CD14-positive monocyte (primary cell): ENCODE results near the gene TBX6. TPM values are rescaled to one million over a fixed set of nuclear protein-coding genes. Genes with fewer than 3 reads are reported as not detected.

Experiments
- DNase-seq, 3 donors: peaks; one replicate each; pipeline ENCODE4 v3.0.0-alpha.2; 2011 to 2022
- H2AFZ ChIP-seq: 2 replicates; pipeline ENCODE4 v1.6.0; 2012; ENCODE audit warnings: mild to moderate bottlenecking, low read depth, low read length, inconsistent platforms; ENCODE audit not compliant: insufficient read depth, poor library complexity, severe bottlenecking
- H3K27ac ChIP-seq, 2 donors: 1 replicate in 1 of 2; 2 replicates in 1 of 2; pipeline ENCODE4 v1.5.1; 2012 to 2013; ENCODE audit warnings: low read length in 2 of 2, control low read depth in 1 of 2, inconsistent platforms in 1 of 2, low read depth in 1 of 2, mild to moderate bottlenecking in 1 of 2
- H3K27me3 ChIP-seq, 2 donors: one replicate each; pipeline versions ENCODE4 v1.6.0 to v1.6.1; 2011 to 2013; ENCODE audit warnings: low read length in 2 of 2; ENCODE audit not compliant: control insufficient read depth in 2 of 2, insufficient read depth in 2 of 2
- H3K36me3 ChIP-seq, 2 donors: replicated peaks in 1 of 2; 1 replicate in 1 of 2; 2 replicates in 1 of 2; pipeline versions ENCODE4 v1.5.1 to v1.6.1; 2012 to 2013; ENCODE audit warnings: low read length in 2 of 2, control low read depth in 1 of 2, inconsistent platforms in 1 of 2, mild to moderate bottlenecking in 1 of 2; ENCODE audit not compliant: insufficient read depth in 2 of 2, control insufficient read depth in 1 of 2
- H3K4me1 ChIP-seq, 2 donors: 1 replicate in 1 of 2; 2 replicates in 1 of 2; pipeline versions ENCODE4 v1.5.1 to v1.6.1; 2012 to 2013; ENCODE audit warnings: low read length in 2 of 2, control low read depth in 1 of 2, inconsistent platforms in 1 of 2, mild to moderate bottlenecking in 1 of 2, moderate library complexity in 1 of 2; ENCODE audit not compliant: insufficient read depth in 2 of 2, control insufficient read depth in 1 of 2
- H3K4me2 ChIP-seq: replicated peaks from 2 replicates; pipeline ENCODE3; 2012; ENCODE audit warnings: low read length, moderate library complexity, mild to moderate bottlenecking; ENCODE audit not compliant: poor library complexity, severe bottlenecking; ENCODE audit errors: extremely low read depth
- H3K4me3 ChIP-seq, 3 experiments: fragments of 200-600 bp in 1 of 3; sonication (generic) in 1 of 3; replicated peaks in 1 of 3; 1 replicate in 2 of 3; 2 replicates in 1 of 3; pipeline ENCODE4 v1.5.1; 2011 to 2013; ENCODE audit warnings: low read length in 3 of 3, mild to moderate bottlenecking in 3 of 3, control low read depth in 2 of 3, low read depth in 2 of 3, inconsistent platforms in 1 of 3, moderate library complexity in 1 of 3
- H3K79me2 ChIP-seq: 2 replicates; pipeline ENCODE4 v1.6.0; 2012; ENCODE audit warnings: mild to moderate bottlenecking, control low read depth, inconsistent platforms, low read length, moderate library complexity; ENCODE audit not compliant: insufficient read depth
- H3K9ac ChIP-seq: 2 replicates; pipeline ENCODE4 v1.6.0; 2017; ENCODE audit warnings: low read length, mild to moderate bottlenecking; ENCODE audit not compliant: insufficient read depth, poor library complexity, severe bottlenecking
- H3K9me3 ChIP-seq, 2 donors: replicated peaks in 1 of 2; 1 replicate in 1 of 2; 2 replicates in 1 of 2; pipeline versions ENCODE4 v1.5.1 to v1.6.1; 2012 to 2013; ENCODE audit warnings: low read length in 2 of 2, control low read depth in 1 of 2; ENCODE audit not compliant: control insufficient read depth in 1 of 2, insufficient read depth in 1 of 2
- H4K20me1 ChIP-seq: 2 replicates; pipeline ENCODE4 v1.6.0; 2012; ENCODE audit warnings: mild to moderate bottlenecking, low read length, control low read depth, moderate library complexity; ENCODE audit not compliant: insufficient read depth
- H3K27ac Mint-ChIP-seq, 7 donors: one replicate each; pipeline ENCODE4 v1.8.0; 2020; ENCODE audit warnings: mild to moderate bottlenecking in 7 of 7, mixed read lengths in 7 of 7, moderate library complexity in 6 of 7, inconsistent platforms in 2 of 7
- H3K27me3 Mint-ChIP-seq, 3 donors: one replicate each; pipeline ENCODE4 v1.8.0; 2021 to 2022; ENCODE audit warnings: low read depth in 3 of 3, mild to moderate bottlenecking in 3 of 3, mixed read lengths in 3 of 3, moderate library complexity in 3 of 3, inconsistent platforms in 1 of 3
- H3K36me3 Mint-ChIP-seq, 2 donors: one replicate each; pipeline ENCODE4 v1.8.0; 2020; ENCODE audit warnings: mixed read lengths in 2 of 2, inconsistent platforms in 1 of 2, mild to moderate bottlenecking in 1 of 2
- H3K4me1 Mint-ChIP-seq: one replicate; pipeline ENCODE4 v1.8.0; 2020; ENCODE audit warnings: mild to moderate bottlenecking, mixed read lengths
- H3K4me3 Mint-ChIP-seq, 2 donors: one replicate each; pipeline ENCODE4 v1.8.0; 2020; ENCODE audit warnings: mild to moderate bottlenecking in 2 of 2, mixed read lengths in 2 of 2, moderate library complexity in 1 of 2
- H3K9me3 Mint-ChIP-seq, 7 donors: one replicate each; pipeline ENCODE4 v1.8.0; 2020 to 2022; ENCODE audit warnings: mixed read lengths in 7 of 7, mild to moderate bottlenecking in 6 of 7, moderate library complexity in 6 of 7, inconsistent platforms in 2 of 7
- CTCF ChIP-seq: fragments of 200-600 bp; IDR thresholded peaks from one replicate; pipeline ENCODE4 v1.8.0; 2022; ENCODE audit warnings: antibody characterized with exemption, mild to moderate bottlenecking
- WGBS: methylation state at CpG from one replicate; pipeline ENCODE4 v1.1.5; 2013; ENCODE audit warnings: missing lambda C conversion rate; ENCODE audit not compliant: insufficient coverage; 5-methylcytosine and 5-hydroxymethylcytosine counted together
- intact Hi-C, 2 donors: fragments of 100-400 bp; cut with micrococcal nuclease; formaldehyde crosslinking; loops; one replicate each; pipeline versions ENCODE4 v1.15.0 to v1.15.1; 2023
- polyA plus RNA-seq, 3 donors: library from polyadenylated mRNA; depleted of rRNA in 1 of 3; unstranded in 2 of 3; stranded (reverse) in 1 of 3; fragments of 300-500 nt in 2 of 3; fragments of >200 nt in 1 of 3; fragmentation: Illumina TruSeq in 2 of 3; gene quantifications; 1 replicate in 2 of 3; 2 replicates in 1 of 3; pipeline ENCODE4 v1.2.3, GENCODE V29; 2012 to 2021

TBX6 gene
- polyA plus RNA-seq, 3 donors = 0.10 to 0.65 (median 0.11) TPM

DNA sequence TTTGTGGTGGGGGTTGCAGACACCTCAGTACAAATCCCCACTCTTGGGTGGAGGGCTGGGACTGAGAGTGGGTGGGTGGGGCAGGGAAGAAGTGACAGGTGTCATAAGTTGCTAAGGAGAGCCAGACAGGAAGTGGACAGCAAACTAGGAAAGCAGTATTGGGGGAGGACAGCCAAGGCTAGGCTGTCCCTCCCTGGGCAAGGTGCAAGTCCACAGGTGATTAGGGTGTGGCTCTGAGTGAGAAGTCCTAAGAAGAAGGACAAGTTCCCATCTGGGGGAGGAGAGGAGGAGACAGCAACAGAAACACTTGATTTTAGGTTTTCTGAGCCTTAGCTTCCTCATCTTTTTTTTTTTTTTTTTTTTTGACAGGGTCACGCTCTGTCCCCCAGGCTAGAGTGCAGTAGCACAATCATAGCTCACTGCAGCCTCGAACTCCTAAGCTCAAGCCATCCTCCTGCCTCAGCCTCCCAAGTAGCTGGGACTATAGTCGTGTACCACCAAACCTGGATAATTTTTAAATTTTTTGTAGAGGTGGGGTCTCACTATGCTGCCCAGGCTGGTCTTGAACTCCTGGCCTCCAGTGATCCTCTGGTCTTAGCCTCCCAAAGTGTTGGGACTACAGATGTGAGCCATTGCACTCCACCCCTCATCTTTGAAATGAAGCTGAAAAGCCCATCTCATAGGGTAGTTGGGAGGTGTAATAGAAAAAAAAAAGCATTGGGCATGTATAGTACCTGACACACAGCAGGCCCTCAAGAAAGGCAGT is 28.8 kb upstream of the TBX6 start:
- Histone ChIP-seq H3K36me3 (peaks cover 25 to 43% of the 10 kb centered on the region in 2 donors), H2AFZ (no peak overlapping the region), H3K9me3 (no peaks in the 10 kb centered on the region), H4K20me1 (no peaks in the 10 kb centered on the region), H3K27me3 (no peaks in the 10 kb centered on the region), H3K27ac (no peak overlapping the region), H3K79me2 (peaks cover 14% of the 10 kb centered on the region), H3K4me3 (no peak overlapping the region), H3K9ac (no peak overlapping the region), H3K4me1 (peaks cover 28 to 29% of the 10 kb centered on the region in 2 donors), H3K4me2 (no peak overlapping the region)
- Mint-ChIP-seq H3K36me3 (peaks cover 31 to 57% of the 10 kb centered on the region in 2 donors), H3K27ac (peak overlapping the region in 2 of 7 donors; percentile 54 to 55), H3K27me3 (peaks cover 0 to 4% (median 0%) of the 10 kb centered on the region in 3 donors), H3K4me3 (peak overlapping the region in 1 of 2 donors; percentile 39), H3K4me1 (peaks cover 24% of the 10 kb centered on the region), H3K9me3 (no peaks in the 10 kb centered on the region)
- no peak for DNase-seq
- TF ChIP-seq CTCF = no peak
- intact Hi-C loops = loop anchor here (5.0 kb wide), 1 partner anchor 53 kb away; the partner anchor contains the start of gene ALDOA (in 2 of the 2)
- WGBS = no CpG with 5 or more reads among the region's 3 CpGs

DNA sequence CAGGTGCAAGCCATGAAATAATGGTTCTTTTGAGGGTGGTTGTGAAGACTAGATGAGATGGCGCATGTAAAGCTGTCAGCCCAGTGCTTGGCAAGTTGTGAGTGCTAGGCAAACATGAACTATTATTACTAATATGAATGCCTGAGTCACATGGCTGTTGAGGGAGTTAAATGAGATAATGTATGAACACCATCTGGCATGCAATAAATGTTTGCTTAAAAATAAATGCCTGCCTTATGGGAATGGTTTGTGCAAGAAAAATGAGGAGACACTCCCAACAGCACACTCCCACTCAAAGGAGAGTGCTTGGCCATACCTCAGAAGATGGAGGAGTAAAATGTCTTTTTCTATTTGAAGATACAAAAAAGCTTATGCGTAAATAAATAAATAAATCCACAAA is 27.7 kb upstream of the TBX6 start:
- Mint-ChIP-seq H3K27ac (peak overlapping the region in 1 of 7 donors; percentile 58), H3K36me3 (peaks cover 38 to 68% of the 10 kb centered on the region in 2 donors), H3K9me3 (no peaks in the 10 kb centered on the region), H3K4me3 (no peak overlapping the region), H3K27me3 (peaks cover 0 to 4% (median 0%) of the 10 kb centered on the region in 3 donors), H3K4me1 (peaks cover 22% of the 10 kb centered on the region)
- TF ChIP-seq CTCF = no peak
- Histone ChIP-seq H3K9me3 (no peaks in the 10 kb centered on the region), H2AFZ (no peak overlapping the region), H3K27ac (no peak overlapping the region), H3K27me3 (no peaks in the 10 kb centered on the region), H3K4me1 (peaks cover 26 to 28% of the 10 kb centered on the region in 2 donors), H3K4me2 (no peak overlapping the region), H3K36me3 (peaks cover 31 to 54% of the 10 kb centered on the region in 2 donors), H3K79me2 (peaks cover 14% of the 10 kb centered on the region), H3K4me3 (no peak overlapping the region), H3K9ac (no peak overlapping the region), H4K20me1 (no peaks in the 10 kb centered on the region)
- WGBS = no CpG with 5 or more reads among the region's 2 CpGs
- DNase-seq = no peak
- intact Hi-C loops = no loop called here
